ENCODE results near the gene PMM2. TPM values are rescaled to one million over a fixed set of nuclear protein-coding genes. Genes with fewer than 3 reads are reported as not detected.

Gene PMM2
- total and polyA plus RNA-seq, 9 of the 15 experiments (the other 6 are each of a cell fraction or from before 2014, with no cell fraction given): 5.6 to 42.7 (median 25.9) TPM

DNA sequence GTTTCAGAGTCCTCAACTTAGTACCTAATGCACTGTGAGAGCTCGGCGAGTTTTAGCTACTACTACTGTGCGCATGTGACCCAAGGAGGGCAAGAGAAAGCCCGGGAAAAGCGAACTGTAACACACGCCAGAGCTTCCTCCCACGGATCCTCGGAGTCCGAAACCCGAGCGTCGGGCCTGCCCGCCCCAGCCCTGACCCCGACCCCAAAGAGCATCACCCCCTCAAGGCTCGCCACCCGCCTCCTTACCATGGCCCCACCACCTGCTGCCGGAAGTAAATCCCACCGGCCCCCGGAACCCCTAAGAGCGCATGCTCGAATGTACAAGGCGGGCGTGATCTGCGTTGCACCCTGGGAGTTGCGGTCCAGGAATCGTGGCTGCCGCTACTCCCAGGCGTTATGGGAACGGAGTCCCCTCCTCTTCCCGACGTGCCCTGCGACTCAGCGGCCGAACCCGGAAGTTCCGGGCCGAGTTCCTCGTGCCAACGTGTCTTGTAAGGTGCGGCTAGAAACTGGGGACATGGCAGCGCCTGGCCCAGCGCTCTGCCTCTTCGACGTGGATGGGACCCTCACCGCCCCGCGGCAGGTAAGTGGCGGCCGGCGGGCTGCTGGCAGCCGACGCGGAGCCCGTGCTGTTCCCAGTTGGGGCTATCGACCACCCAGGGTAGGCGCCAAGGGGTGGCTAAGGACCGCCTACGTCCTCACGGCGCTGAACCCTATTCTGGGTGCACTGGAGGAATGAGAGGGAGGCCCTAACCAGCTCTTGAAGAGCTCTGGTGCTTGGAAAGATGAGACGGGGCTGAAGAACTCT lies at the start of gene PMM2, which contains the start of gene TMEM186 (continued):
- TF ChIP-seq, protein P1, sequence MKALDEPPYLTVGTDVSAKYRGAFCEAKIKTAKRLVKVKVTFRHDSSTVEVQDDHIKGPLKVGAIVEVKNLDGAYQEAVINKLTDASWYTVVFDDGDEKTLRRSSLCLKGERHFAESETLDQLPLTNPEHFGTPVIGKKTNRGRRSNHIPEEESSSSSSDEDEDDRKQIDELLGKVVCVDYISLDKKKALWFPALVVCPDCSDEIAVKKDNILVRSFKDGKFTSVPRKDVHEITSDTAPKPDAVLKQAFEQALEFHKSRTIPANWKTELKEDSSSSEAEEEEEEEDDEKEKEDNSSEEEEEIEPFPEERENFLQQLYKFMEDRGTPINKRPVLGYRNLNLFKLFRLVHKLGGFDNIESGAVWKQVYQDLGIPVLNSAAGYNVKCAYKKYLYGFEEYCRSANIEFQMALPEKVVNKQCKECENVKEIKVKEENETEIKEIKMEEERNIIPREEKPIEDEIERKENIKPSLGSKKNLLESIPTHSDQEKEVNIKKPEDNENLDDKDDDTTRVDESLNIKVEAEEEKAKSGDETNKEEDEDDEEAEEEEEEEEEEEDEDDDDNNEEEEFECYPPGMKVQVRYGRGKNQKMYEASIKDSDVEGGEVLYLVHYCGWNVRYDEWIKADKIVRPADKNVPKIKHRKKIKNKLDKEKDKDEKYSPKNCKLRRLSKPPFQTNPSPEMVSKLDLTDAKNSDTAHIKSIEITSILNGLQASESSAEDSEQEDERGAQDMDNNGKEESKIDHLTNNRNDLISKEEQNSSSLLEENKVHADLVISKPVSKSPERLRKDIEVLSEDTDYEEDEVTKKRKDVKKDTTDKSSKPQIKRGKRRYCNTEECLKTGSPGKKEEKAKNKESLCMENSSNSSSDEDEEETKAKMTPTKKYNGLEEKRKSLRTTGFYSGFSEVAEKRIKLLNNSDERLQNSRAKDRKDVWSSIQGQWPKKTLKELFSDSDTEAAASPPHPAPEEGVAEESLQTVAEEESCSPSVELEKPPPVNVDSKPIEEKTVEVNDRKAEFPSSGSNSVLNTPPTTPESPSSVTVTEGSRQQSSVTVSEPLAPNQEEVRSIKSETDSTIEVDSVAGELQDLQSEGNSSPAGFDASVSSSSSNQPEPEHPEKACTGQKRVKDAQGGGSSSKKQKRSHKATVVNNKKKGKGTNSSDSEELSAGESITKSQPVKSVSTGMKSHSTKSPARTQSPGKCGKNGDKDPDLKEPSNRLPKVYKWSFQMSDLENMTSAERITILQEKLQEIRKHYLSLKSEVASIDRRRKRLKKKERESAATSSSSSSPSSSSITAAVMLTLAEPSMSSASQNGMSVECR (CRISPR knock-in tag; IDR thresholded peaks at IDR 0.05): peak; percentile 99
- no peak for TF ChIP-seq KAT2B (IDR thresholded peaks at IDR 0.05; ENCODE audit: low read depth, low read length)
- TF ChIP-seq HMGN3 (IDR thresholded peaks at IDR 0.05; ENCODE audit: borderline replicate concordance, extremely low read depth, insufficient read length, low read depth, low read length): peak; percentile 87
- TF ChIP-seq EHMT2 (IDR thresholded peaks at IDR 0.05): no peak
- TF ChIP-seq, protein P2, sequence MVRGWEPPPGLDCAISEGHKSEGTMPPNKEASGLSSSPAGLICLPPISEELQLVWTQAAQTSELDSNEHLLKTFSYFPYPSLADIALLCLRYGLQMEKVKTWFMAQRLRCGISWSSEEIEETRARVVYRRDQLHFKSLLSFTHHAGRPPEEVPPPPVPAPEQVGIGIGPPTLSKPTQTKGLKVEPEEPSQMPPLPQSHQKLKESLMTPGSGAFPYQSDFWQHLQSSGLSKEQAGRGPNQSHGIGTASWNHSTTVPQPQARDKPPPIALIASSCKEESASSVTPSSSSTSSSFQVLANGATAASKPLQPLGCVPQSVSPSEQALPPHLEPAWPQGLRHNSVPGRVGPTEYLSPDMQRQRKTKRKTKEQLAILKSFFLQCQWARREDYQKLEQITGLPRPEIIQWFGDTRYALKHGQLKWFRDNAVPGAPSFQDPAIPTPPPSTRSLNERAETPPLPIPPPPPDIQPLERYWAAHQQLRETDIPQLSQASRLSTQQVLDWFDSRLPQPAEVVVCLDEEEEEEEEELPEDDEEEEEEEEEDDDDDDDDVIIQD (CRISPR knock-in tag; IDR thresholded peaks at IDR 0.05): no peak
- TF ChIP-seq SREBF1 (IDR thresholded peaks at IDR 0.05; ENCODE audit: borderline replicate concordance, low read depth, low read length): peak; percentile 67; the same call in 1 of the 2 replicates

Data from K562 (cell line).